ENCODE measurements around the gene CARF. TPM values are rescaled to one million over a fixed set of nuclear protein-coding genes. Genes with fewer than 3 reads are reported as not detected.

Gene CARF
- total and polyA plus RNA-seq, 4 donors = 0.98 to 4.3 (median 2.9) TPM

GRCh38 chr2:202960524-202960923, 48.4 kb downstream of the CARF start:
- DNase-seq (ENCODE audit: low spot score) = no peak
- WGBS = 97% methylated on average over 6 of the region's 6 CpGs
- Histone ChIP-seq H3K4me3 (ENCODE audit: low read depth in 1 of 3, low read length in 3 of 3) (no peak overlapping the region), H3K9me3 (ENCODE audit: control insufficient read depth in 4 of 4, low read length in 3 of 4) (no peaks in the 10 kb centered on the region), H3K4me1 (ENCODE audit: control insufficient read depth in 4 of 4, insufficient read depth in 4 of 4, low read length in 3 of 4) (no peaks in the 10 kb centered on the region), H3K27ac (ENCODE audit: low read depth in 1 of 2, low read length in 2 of 2) (no peak overlapping the region), H3K9ac (ENCODE audit: low read depth in 1 of 2, low read length in 2 of 2) (no peak overlapping the region), H3K27me3 (ENCODE audit: control insufficient read depth in 4 of 4, insufficient read depth in 4 of 4, low read length in 3 of 4) (no peaks in the 10 kb centered on the region), H3K36me3 (ENCODE audit: control insufficient read depth in 4 of 4, insufficient read depth in 3 of 4, low read depth in 1 of 4, low read length in 3 of 4) (peaks cover 0 to 6% (median 2%) of the 10 kb centered on the region in 4 donors)
- TF ChIP-seq NR2F2 (IDR thresholded peaks at IDR 0.05) (no peak), SP1 (IDR thresholded peaks at IDR 0.05) (no peak), ATF3 (IDR thresholded peaks at IDR 0.05) (no peak), FOXA1 (IDR thresholded peaks at IDR 0.05) (no peak), REST (IDR thresholded peaks at IDR 0.05) (no peak), GABPA (IDR thresholded peaks at IDR 0.05 in 1 of 2, conservative IDR thresholded peaks at IDR 0.05 in 1 of 2) (no peak), HNF4A (conservative IDR thresholded peaks at IDR 0.05) (no peak), RXRA (IDR thresholded peaks at IDR 0.05) (no peak), FOXA2 (IDR thresholded peaks at IDR 0.05) (no peak), MAX (IDR thresholded peaks at IDR 0.05) (no peak), ZBTB33 (IDR thresholded peaks at IDR 0.05) (no peak), EGR1 (IDR thresholded peaks at IDR 0.05; ENCODE audit: low read depth in 2 of 2) (no peak), HNF4G (IDR thresholded peaks at IDR 0.05) (no peak), YY1 (IDR thresholded peaks at IDR 0.05) (no peak), RAD21 (IDR thresholded peaks at IDR 0.05) (no peak), JUND (IDR thresholded peaks at IDR 0.05) (no peak), TAF1 (conservative IDR thresholded peaks at IDR 0.05) (no peak)

- H3K9ac ChIP-seq (ENCODE audit: low read depth in 1 of 2, low read length in 2 of 2) = no peak overlapping the region
- H3K9me3 ChIP-seq (ENCODE audit: control insufficient read depth in 4 of 4, low read length in 3 of 4) = no peaks in the 10 kb centered on the region
- H3K27me3 ChIP-seq (ENCODE audit: control insufficient read depth in 4 of 4, insufficient read depth in 4 of 4, low read length in 3 of 4) = no peaks in the 10 kb centered on the region
- DNase-seq (ENCODE audit: low spot score) = no peak
- peaks cover 0 to 5% (median 0%) of the 10 kb centered on the region in 4 donors for H3K36me3 ChIP-seq (ENCODE audit: control insufficient read depth in 4 of 4, insufficient read depth in 3 of 4, low read depth in 1 of 4, low read length in 3 of 4)
- no peak overlapping the region for H3K4me3 ChIP-seq (ENCODE audit: low read depth in 1 of 3, low read length in 3 of 3)
- H3K4me1 ChIP-seq (ENCODE audit: control insufficient read depth in 4 of 4, insufficient read depth in 4 of 4, low read length in 3 of 4) = no peaks in the 10 kb centered on the region
- WGBS = 98% methylated on average over 4 of the region's 4 CpGs
- no peak overlapping the region for H3K27ac ChIP-seq (ENCODE audit: low read depth in 1 of 2, low read length in 2 of 2)
- TF ChIP-seq CTCF (IDR thresholded peaks at IDR 0.05; ENCODE audit: low read depth, low read length, missing input control) = no peak
- no peak for TF ChIP-seq ATF3 (IDR thresholded peaks at IDR 0.05)
- no peak for TF ChIP-seq HNF4G (IDR thresholded peaks at IDR 0.05)
- no peak for TF ChIP-seq RAD21 (IDR thresholded peaks at IDR 0.05)
- no peak for TF ChIP-seq JUND (IDR thresholded peaks at IDR 0.05)
- no peak for TF ChIP-seq FOXA2 (IDR thresholded peaks at IDR 0.05)
- TF ChIP-seq FOXA1 (IDR thresholded peaks at IDR 0.05) = no peak
- TF ChIP-seq MAX (IDR thresholded peaks at IDR 0.05) = no peak
- TF ChIP-seq HNF4A (conservative IDR thresholded peaks at IDR 0.05) = no peak
- TF ChIP-seq EGR1 (IDR thresholded peaks at IDR 0.05; ENCODE audit: low read depth in 2 of 2) = no peak
- no peak for TF ChIP-seq NR2F2 (IDR thresholded peaks at IDR 0.05)
- no peak for TF ChIP-seq RXRA (IDR thresholded peaks at IDR 0.05)
- no peak for TF ChIP-seq REST (IDR thresholded peaks at IDR 0.05)
- TF ChIP-seq YY1 (IDR thresholded peaks at IDR 0.05) = no peak
- no peak for TF ChIP-seq TAF1 (conservative IDR thresholded peaks at IDR 0.05)
These were observed 51.6 kb downstream of the CARF start for GRCh38 chr2:202963712-202964111.
